ENCODE data around the gene TDRKH. TPM values are rescaled to one million over a fixed set of nuclear protein-coding genes. Genes with fewer than 3 reads are reported as not detected.

Gene TDRKH
- total RNA-seq, 4 donors from 2014 or later, result 3.2 to 4.9 (median 4.1) TPM

GRCh38 chr1:151829352-151830046 lies 39.2 kb upstream of the TDRKH start:
- DNase-seq (ENCODE audit: low spot score) (no peak), ATAC-seq (ENCODE audit: low FRiP score) (no peak)
- TF ChIP-seq, protein P1, sequence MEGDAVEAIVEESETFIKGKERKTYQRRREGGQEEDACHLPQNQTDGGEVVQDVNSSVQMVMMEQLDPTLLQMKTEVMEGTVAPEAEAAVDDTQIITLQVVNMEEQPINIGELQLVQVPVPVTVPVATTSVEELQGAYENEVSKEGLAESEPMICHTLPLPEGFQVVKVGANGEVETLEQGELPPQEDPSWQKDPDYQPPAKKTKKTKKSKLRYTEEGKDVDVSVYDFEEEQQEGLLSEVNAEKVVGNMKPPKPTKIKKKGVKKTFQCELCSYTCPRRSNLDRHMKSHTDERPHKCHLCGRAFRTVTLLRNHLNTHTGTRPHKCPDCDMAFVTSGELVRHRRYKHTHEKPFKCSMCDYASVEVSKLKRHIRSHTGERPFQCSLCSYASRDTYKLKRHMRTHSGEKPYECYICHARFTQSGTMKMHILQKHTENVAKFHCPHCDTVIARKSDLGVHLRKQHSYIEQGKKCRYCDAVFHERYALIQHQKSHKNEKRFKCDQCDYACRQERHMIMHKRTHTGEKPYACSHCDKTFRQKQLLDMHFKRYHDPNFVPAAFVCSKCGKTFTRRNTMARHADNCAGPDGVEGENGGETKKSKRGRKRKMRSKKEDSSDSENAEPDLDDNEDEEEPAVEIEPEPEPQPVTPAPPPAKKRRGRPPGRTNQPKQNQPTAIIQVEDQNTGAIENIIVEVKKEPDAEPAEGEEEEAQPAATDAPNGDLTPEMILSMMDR (IDR thresholded peaks at IDR 0.05), result no peak

DNA sequence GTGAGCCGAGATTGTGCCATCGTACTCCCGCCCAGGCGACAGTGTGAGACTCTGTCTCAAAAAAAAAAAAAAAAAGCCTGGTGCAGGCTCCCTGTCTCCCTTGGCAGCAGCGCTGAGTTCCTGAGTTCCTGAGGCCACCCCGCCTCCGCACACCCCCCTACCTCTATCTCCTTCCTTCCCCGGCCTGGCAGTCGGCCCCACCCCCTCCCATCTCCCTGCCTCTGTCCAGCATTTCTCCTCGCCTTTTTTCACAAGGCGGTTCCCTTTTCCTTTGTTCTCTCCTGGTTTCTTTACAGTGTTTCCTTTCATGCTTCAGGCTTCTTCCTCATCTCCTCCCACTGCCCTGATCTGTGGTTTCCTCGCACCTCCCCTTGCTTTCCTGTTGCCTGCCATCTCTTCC lies 38.6 kb upstream of the TDRKH start:
- TF ChIP-seq, protein P1 (IDR thresholded peaks at IDR 0.05), result no peak
- ATAC-seq (ENCODE audit: low FRiP score) (no peak), DNase-seq (ENCODE audit: low spot score) (no peak)

GRCh38 chr1:151827853-151828252 lies 37.6 kb upstream of the TDRKH start:
- DNase-seq (ENCODE audit: low spot score) (no peak), ATAC-seq (ENCODE audit: low FRiP score) (no peak)
- TF ChIP-seq, protein P1 (IDR thresholded peaks at IDR 0.05), result no peak

DNA sequence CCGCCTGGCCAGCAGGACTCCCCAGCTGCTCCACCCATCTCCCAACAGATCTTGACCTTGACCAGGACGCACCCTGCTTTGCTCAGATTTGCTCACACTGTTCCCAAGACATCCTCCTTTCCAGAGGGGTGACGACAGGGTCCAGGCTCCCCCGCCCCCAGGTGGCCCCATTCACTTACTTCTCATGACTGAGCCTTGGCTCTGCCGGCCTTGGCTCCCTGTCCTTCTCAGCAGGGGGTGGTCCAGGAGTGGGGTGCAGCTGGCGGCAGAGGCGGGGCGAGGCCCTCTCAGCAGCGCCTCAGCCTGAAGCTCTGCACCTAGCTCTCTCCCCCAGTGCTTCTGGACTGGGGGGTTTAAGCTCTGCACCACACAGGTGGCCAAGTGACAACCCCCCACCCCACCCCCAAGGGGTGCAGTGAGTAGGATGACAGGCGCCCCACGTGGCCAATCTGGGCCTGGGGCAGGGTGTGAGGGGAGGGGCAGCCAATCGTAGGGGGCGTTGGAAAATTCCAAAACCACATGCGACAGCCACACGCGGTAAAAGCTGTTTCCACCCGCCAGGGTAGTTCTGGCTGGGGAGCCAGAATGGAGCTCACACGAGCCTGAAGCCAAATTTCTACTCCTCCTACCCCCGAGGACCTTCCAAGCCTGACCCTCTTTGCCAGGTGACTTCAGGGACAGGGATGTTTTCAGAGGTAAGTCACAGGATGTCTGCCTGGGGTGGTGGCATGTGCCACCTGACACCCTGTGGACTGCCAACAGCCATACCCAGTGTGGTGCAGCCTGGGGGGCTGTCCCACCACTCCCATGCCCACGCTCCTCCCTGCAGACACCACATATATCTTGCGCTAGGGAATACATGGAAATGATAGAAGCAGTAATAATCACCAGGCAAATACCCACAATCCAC lies 35.7 kb upstream of the TDRKH start:
- DNase-seq (ENCODE audit: low spot score), result no peak
- TF ChIP-seq, protein P1 (IDR thresholded peaks at IDR 0.05), result no peak
- no peak for ATAC-seq (ENCODE audit: low FRiP score)

GRCh38 chr1:151825204-151825603 lies 34.9 kb upstream of the TDRKH start:
- TF ChIP-seq, protein P1 (IDR thresholded peaks at IDR 0.05), result no peak
- no peak for DNase-seq (ENCODE audit: low spot score)
- no peak for ATAC-seq (ENCODE audit: low FRiP score)

- ATAC-seq (ENCODE audit: low FRiP score) (no peak), DNase-seq (ENCODE audit: low spot score) (no peak)
- TF ChIP-seq, protein P1 (IDR thresholded peaks at IDR 0.05), result no peak
These were observed 32.9 kb upstream of the TDRKH start for GRCh38 chr1:151823175-151823574.
